Activated CD8-positive, alpha-beta T cell treated with anti-CD3 and anti-CD28 coated beads for 36 hours (primary cell): ENCODE results near the gene CORO2B. TPM values are rescaled to one million over a fixed set of nuclear protein-coding genes. Genes with fewer than 3 reads are reported as not detected.

ENCODE experiments used
- ATAC-seq: fragments of 200-7000 bp; cut with Tn5 transposase; one replicate; pipeline ENCODE4 v1.10.0; 2021; ENCODE audit warnings: mild to moderate bottlenecking, moderate library complexity
- CTCF ChIA-PET: fragments of 350-600 bp; sonication (Branson Sonifier 250); formaldehyde crosslinking; loops from one replicate; lab custom pipeline; 2021; ENCODE audit warnings: antibody characterized with exemption; lab: Charles Lee
- POLR2A ChIA-PET: fragments of 350-600 bp; sonication (Branson Sonifier 250); formaldehyde crosslinking; loops from one replicate; lab custom pipeline; 2021; ENCODE audit warnings: antibody characterized with exemption; lab: Charles Lee
- DNase-seq: peaks from one replicate; pipeline ENCODE4 v3.0.0-alpha.2; 2020
- H3K27ac Mint-ChIP-seq: one replicate; pipeline ENCODE4 v1.8.0; 2021; ENCODE audit warnings: mild to moderate bottlenecking, mixed read lengths
- H3K27me3 Mint-ChIP-seq: one replicate; pipeline ENCODE4 v1.8.0; 2021; ENCODE audit warnings: mixed read lengths
- H3K36me3 Mint-ChIP-seq: one replicate; pipeline ENCODE4 v1.8.0; 2021; ENCODE audit warnings: low read depth, mixed read lengths
- H3K4me1 Mint-ChIP-seq: one replicate; pipeline ENCODE4 v1.8.0; 2021; ENCODE audit warnings: low read depth, mixed read lengths
- H3K4me3 Mint-ChIP-seq: one replicate; pipeline ENCODE4 v1.8.0; 2021; ENCODE audit warnings: mild to moderate bottlenecking, moderate library complexity, mixed read lengths
- H3K9me3 Mint-ChIP-seq: one replicate; pipeline ENCODE4 v1.8.0; 2021; ENCODE audit warnings: mixed read lengths
- CTCF ChIP-seq: fragments of 200-600 bp; IDR thresholded peaks from one replicate; pipeline ENCODE4 v1.8.0; 2022; ENCODE audit warnings: antibody characterized with exemption, mild to moderate bottlenecking
- intact Hi-C: fragments of 100-400 bp; cut with micrococcal nuclease; formaldehyde crosslinking; loops from one replicate; pipeline ENCODE4 v1.10.0; 2022
- total RNA-seq, 2 experiments: library from RNA; stranded (reverse); gene quantifications; one replicate each; pipeline ENCODE4 v1.2.3, GENCODE V29; 2021

Gene CORO2B
- total RNA-seq, 2 experiments from 2014 or later = not detected

DNA sequence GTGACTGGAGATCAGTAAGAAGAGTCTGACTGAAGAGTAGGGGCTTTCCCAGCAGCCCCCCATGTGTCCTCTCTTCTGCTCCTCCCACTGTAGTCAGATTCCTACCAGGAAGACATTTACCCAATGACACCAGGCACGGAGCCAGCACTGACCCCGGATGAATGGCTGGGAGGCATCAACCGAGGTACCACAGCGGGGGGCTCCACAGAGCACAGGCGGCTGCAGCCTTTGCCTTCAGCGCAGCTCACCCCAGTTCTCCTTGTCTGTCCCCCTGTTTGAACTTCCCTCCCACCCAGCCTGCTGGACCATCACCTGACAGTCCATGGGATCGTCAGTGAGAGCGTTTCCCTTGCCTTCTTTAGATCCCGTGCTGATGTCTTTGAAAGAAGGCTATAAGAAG is 140.3 kb downstream of the CORO2B start:
- H3K27ac Mint-ChIP-seq = no peak overlapping the region
- H3K4me1 Mint-ChIP-seq = no peaks in the 10 kb centered on the region
- ATAC-seq (no peak), DNase-seq (no peak)
- no peaks in the 10 kb centered on the region for H3K36me3 Mint-ChIP-seq
- intact Hi-C loops = no loop called here
- no peaks in the 10 kb centered on the region for H3K9me3 Mint-ChIP-seq
- CTCF ChIA-PET = no interaction called here
- peaks cover 9% of the 10 kb centered on the region for H3K27me3 Mint-ChIP-seq
- no peak for TF ChIP-seq CTCF
- no peak overlapping the region for H3K4me3 Mint-ChIP-seq
- POLR2A ChIA-PET = no interaction called here

DNA sequence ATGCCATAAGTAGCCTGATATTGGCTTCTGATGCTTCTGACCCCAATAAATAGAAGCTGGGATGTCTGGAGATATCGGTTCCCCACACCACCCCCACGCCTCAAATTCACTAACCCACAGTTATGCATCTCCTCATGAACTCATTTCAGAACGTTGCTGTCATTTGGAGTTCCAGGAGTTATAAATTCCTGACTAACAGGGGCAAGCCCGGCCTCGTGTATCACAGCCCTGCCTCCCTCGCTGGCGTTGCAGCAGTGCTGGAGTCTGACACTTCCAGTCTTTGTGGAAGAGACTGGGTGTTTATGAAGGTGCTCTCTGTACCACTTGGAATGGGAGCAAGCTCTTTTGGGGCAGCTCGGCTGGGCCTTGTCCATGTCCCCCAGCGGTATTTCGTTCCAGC is 140.9 kb downstream of the CORO2B start:
- POLR2A ChIA-PET = no interaction called here
- TF ChIP-seq CTCF = no peak

GRCh38 chr15:68721886-68722285 is 143.1 kb downstream of the CORO2B start:
- no peaks in the 10 kb centered on the region for H3K9me3 Mint-ChIP-seq
- no peak for DNase-seq
- CTCF ChIA-PET = interaction anchor here (0.9 to 1.6 kb wide), 2 partner anchors 48 to 168 kb away, joined by 3 to 7 read pairs; no protein-coding TSS in a partner anchor

More for the DNA sequence above, 140.9 kb downstream of the CORO2B start:
- CTCF ChIA-PET = interaction anchor here (0.7 to 2.0 kb wide), 3 partner anchors 45 to 156 kb away, joined by 3 to 10 read pairs (median 9); no protein-coding TSS in a partner anchor
- DNase-seq = no peak
- H3K27me3 Mint-ChIP-seq = peaks cover 9% of the 10 kb centered on the region
- no peak overlapping the region for H3K27ac Mint-ChIP-seq
- no peak overlapping the region for H3K4me3 Mint-ChIP-seq
- no peaks in the 10 kb centered on the region for H3K36me3 Mint-ChIP-seq
- no peak for ATAC-seq
- no peaks in the 10 kb centered on the region for H3K9me3 Mint-ChIP-seq
- H3K4me1 Mint-ChIP-seq = no peaks in the 10 kb centered on the region
- intact Hi-C loops = no loop called here

GRCh38 chr15:68725736-68726135 is 146.9 kb downstream of the CORO2B start:
- ATAC-seq (no peak), DNase-seq (no peak)
- no peaks in the 10 kb centered on the region for H3K36me3 Mint-ChIP-seq
- H3K4me1 Mint-ChIP-seq = no peaks in the 10 kb centered on the region
- H3K27ac Mint-ChIP-seq = no peak overlapping the region
- CTCF ChIA-PET = interaction anchor here (1.5 kb wide), 1 partner anchor 150 kb away, joined by 9 read pairs; no protein-coding TSS in a partner anchor
- H3K9me3 Mint-ChIP-seq = no peaks in the 10 kb centered on the region
- TF ChIP-seq CTCF = no peak
- POLR2A ChIA-PET = interaction anchor here (0.6 kb wide), 1 partner anchor 37 kb away, joined by 3 read pairs; no protein-coding TSS in a partner anchor
- H3K4me3 Mint-ChIP-seq = no peak overlapping the region
- peaks cover 5% of the 10 kb centered on the region for H3K27me3 Mint-ChIP-seq
- intact Hi-C loops = no loop called here

More at GRCh38 chr15:68721886-68722285, 143.1 kb downstream of the CORO2B start:
- H3K27me3 Mint-ChIP-seq = peaks cover 6% of the 10 kb centered on the region
- no peaks in the 10 kb centered on the region for H3K4me1 Mint-ChIP-seq
- no peak for ATAC-seq
- TF ChIP-seq CTCF = no peak
- intact Hi-C loops = no loop called here
- no peak overlapping the region for H3K27ac Mint-ChIP-seq
- H3K36me3 Mint-ChIP-seq = no peaks in the 10 kb centered on the region
- H3K4me3 Mint-ChIP-seq = no peak overlapping the region
- POLR2A ChIA-PET = no interaction called here

GRCh38 chr15:68726246-68726645 is 147.5 kb downstream of the CORO2B start:
- Mint-ChIP-seq H3K4me1 (no peaks in the 10 kb centered on the region), H3K27me3 (peaks cover 5% of the 10 kb centered on the region), H3K27ac (no peak overlapping the region), H3K36me3 (no peaks in the 10 kb centered on the region), H3K4me3 (no peak overlapping the region), H3K9me3 (no peaks in the 10 kb centered on the region)
- DNase-seq (no peak), ATAC-seq (no peak)
- POLR2A ChIA-PET = interaction anchor here (0.6 kb wide), 1 partner anchor 36 kb away, joined by 3 read pairs; no protein-coding TSS in a partner anchor
- no peak for TF ChIP-seq CTCF
- intact Hi-C loops = no loop called here
- CTCF ChIA-PET = interaction anchor here (1.5 kb wide), 1 partner anchor 150 kb away, joined by 9 read pairs; no protein-coding TSS in a partner anchor
